Loucy (cell line): ENCODE data around the gene MAP4K2.

Source experiments
- EZH2phosphoT487 ChIP-seq: fragments of 200-600 bp; IDR thresholded peaks from 2 replicates; pipeline ENCODE4 v1.6.1; 2018; ENCODE audit warnings: antibody characterized with exemption, mild to moderate bottlenecking, moderate library complexity, borderline replicate concordance
- TF ChIP-seq, protein P1 (sequence below): fragments of 200-600 bp; sonication (generic); conservative IDR thresholded peaks from 2 replicates; pipeline ENCODE4 v1.5.1; 2014; ENCODE audit warnings: mild to moderate bottlenecking, antibody characterized with exemption, low read length

DNA sequence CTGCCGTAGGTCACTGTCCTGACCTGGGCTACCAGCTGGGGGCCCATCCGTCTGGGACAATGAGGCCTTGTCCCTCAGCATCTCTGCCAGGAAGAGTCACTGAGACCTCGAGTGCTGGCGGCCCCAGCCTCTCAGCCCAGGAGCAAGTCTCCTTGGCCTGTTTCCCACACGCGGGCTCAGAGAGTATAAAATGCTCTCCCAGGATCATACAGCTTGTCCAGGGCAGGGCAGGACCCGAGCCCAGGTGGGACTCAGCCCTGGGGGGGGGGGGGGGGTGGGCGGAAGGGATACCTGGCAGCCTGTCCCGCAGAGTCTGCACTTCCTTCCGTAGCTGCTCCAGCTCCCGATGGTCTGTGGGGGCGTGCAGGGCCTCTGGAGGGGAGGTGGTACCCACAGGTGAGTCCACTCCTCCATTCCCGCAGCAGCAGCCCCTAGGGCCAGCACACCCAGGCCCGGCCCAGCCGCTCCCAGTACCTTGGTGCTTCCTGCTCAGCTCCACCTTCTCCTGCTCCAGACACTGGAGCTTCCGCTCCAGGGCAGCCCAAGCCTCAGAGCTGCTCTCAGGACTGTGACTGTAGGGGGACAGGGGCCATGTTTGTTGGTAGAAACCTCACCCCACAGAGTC is 33.5 kb upstream of the MAP4K2 start:
- TF ChIP-seq, protein P1, sequence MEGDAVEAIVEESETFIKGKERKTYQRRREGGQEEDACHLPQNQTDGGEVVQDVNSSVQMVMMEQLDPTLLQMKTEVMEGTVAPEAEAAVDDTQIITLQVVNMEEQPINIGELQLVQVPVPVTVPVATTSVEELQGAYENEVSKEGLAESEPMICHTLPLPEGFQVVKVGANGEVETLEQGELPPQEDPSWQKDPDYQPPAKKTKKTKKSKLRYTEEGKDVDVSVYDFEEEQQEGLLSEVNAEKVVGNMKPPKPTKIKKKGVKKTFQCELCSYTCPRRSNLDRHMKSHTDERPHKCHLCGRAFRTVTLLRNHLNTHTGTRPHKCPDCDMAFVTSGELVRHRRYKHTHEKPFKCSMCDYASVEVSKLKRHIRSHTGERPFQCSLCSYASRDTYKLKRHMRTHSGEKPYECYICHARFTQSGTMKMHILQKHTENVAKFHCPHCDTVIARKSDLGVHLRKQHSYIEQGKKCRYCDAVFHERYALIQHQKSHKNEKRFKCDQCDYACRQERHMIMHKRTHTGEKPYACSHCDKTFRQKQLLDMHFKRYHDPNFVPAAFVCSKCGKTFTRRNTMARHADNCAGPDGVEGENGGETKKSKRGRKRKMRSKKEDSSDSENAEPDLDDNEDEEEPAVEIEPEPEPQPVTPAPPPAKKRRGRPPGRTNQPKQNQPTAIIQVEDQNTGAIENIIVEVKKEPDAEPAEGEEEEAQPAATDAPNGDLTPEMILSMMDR = no peak
- TF ChIP-seq EZH2phosphoT487 = no peak
